ENCODE results near the gene TTLL8. TPM values are rescaled to one million over a fixed set of nuclear protein-coding genes. Genes with fewer than 3 reads are reported as not detected.

The TTLL8 gene
- polyA plus RNA-seq, 2 of the 4 experiments (the other 2 are of a cell fraction) = not detected

DNA sequence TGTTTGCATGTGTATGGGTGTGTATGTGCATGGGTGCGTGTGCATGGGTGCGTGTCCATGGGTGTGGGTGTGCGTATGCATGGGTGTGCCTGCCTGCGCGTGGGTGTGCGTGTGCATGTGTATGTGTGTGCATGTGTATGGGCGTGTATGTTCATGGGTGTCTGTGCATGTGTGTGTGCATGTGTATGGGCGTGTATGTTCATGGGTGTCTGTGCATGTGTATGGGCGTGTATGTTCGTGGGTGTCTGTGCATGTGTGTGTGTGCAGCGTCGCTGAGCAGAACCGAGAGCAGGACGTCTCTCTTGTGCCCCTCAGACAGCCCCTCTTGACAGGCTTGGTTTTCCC lies 59.4 kb downstream of the TTLL8 start:
- no peak for TF ChIP-seq ZNF302 (CRISPR knock-in tag; IDR thresholded peaks at IDR 0.05)
- TF ChIP-seq REST (IDR thresholded peaks at IDR 0.05) = no peak
- TF ChIP-seq SREBF2 (IDR thresholded peaks at IDR 0.05) = no peak
- TF ChIP-seq E2F6 (IDR thresholded peaks at IDR 0.05; ENCODE audit: borderline replicate concordance, low read depth) = no peak
- no peak for TF ChIP-seq RAD21 (conservative IDR thresholded peaks at IDR 0.05 in 1 of 2, IDR thresholded peaks at IDR 0.05 in 1 of 2)
- TF ChIP-seq USF2 (IDR thresholded peaks at IDR 0.05) = no peak
- TF ChIP-seq, protein P1, sequence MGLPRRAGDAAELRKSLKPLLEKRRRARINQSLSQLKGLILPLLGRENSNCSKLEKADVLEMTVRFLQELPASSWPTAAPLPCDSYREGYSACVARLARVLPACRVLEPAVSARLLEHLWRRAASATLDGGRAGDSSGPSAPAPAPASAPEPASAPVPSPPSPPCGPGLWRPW (IDR thresholded peaks at IDR 0.05) = no peak
- no peak for TF ChIP-seq HOXB13 (CRISPR knock-in tag; IDR thresholded peaks at IDR 0.05; ENCODE audit: low read depth)
- TF ChIP-seq BHLHE40 (IDR thresholded peaks at IDR 0.05; ENCODE audit: low read depth, low read length) = no peak
- TF ChIP-seq MYC (IDR thresholded peaks at IDR 0.05; ENCODE audit: borderline replicate concordance, low read length) = no peak
- TF ChIP-seq PHF8 (IDR thresholded peaks at IDR 0.05; ENCODE audit: borderline replicate concordance, low read depth) = no peak
- TF ChIP-seq RARB (CRISPR knock-in tag; IDR thresholded peaks at IDR 0.05) = no peak
- TF ChIP-seq HOXA7 (CRISPR knock-in tag; IDR thresholded peaks at IDR 0.05) = no peak
- TF ChIP-seq, protein P2, sequence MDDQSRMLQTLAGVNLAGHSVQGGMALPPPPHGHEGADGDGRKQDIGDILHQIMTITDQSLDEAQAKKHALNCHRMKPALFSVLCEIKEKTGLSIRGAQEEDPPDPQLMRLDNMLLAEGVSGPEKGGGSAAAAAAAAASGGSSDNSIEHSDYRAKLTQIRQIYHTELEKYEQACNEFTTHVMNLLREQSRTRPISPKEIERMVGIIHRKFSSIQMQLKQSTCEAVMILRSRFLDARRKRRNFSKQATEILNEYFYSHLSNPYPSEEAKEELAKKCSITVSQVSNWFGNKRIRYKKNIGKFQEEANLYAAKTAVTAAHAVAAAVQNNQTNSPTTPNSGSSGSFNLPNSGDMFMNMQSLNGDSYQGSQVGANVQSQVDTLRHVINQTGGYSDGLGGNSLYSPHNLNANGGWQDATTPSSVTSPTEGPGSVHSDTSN (IDR thresholded peaks at IDR 0.05) = no peak
- TF ChIP-seq TP53 (CRISPR knock-in tag; IDR thresholded peaks at IDR 0.05) = no peak
- TF ChIP-seq HEYL (CRISPR knock-in tag; IDR thresholded peaks at IDR 0.05) = no peak
- no peak for TF ChIP-seq HMGXB4 (CRISPR knock-in tag; IDR thresholded peaks at IDR 0.05; ENCODE audit: borderline replicate concordance)
- no peak for TF ChIP-seq CHD4 (IDR thresholded peaks at IDR 0.05; ENCODE audit: borderline replicate concordance)
- TF ChIP-seq NPAS2 (CRISPR knock-in tag; IDR thresholded peaks at IDR 0.05; ENCODE audit: borderline replicate concordance) = no peak
- Histone ChIP-seq H3K4me2 (peak overlapping the region; percentile 87), H3K27ac (no peak overlapping the region), H3K4me1 (peaks cover 4% of the 10 kb centered on the region; the same call in 1 of the 3 replicates), H3K4me3 (peak overlapping the region; percentile 41; the same call in 1 of the 3 replicates), H3K9me3 (no peaks in the 10 kb centered on the region)
- ChIA-PET CTCF (interaction anchor here (0.6 to 2.1 kb wide), 3 partner anchors 32 to 80 kb away, joined by 3 to 8 read pairs (median 3); no protein-coding TSS in a partner anchor), POLR2A (no interaction called here)
- WGBS (ENCODE audit: missing lambda C conversion rate) = 86% methylated on average over 14 of the region's 14 CpGs
- ATAC-seq (no peak), FAIRE-seq (no peak), DNase-seq (ENCODE audit: low read depth in 1 of 2, low spot score in 1 of 2) (no peak)

All from A549 (cell line).